Measurements from ENCODE around the gene OXSR1. TPM values are rescaled to one million over a fixed set of nuclear protein-coding genes. Genes with fewer than 3 reads are reported as not detected.
A peak's percentile ranks its signal among the peaks of the same experiment; 100 is the strongest.
"Not testable (repeated sequence)": the region's sequence is repeated elsewhere in the genome, so short reads cannot be mapped to it uniquely, and the experiment has no call there.

Gene OXSR1
- total and polyA plus RNA-seq, 10 donors = 9.3 to 45.0 (median 30.5) TPM

DNA sequence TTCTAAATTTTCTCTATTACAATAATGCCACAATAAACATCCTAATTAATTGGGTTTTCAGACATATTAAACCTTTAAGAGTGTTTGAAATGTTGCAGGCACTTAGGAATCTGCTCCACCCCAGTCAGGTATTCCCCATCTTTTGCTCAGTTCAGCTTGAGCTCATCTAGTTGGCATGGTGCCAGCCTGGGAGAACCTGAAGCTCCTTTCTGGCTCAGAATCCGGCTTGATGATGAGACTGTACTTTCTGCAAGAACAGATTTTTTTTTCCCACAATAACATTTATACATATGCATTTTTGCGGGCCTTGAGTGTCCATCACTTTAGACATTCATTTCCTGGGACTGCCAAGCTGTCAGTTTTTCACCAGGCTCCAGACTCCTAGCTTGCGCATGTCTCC is 7.7 kb upstream of the OXSR1 start:
- Histone ChIP-seq H3K36me3 (no peaks in the 10 kb centered on the region), H3K27ac (no peak overlapping the region), H3K4me1 (peaks cover 0 to 10% (median 0%) of the 10 kb centered on the region in 6 donors), H3K9me3 (no peaks in the 10 kb centered on the region), H3K4me3 (no peak overlapping the region), H3K27me3 (replicated peaks in 1 of 7) (no peaks in the 10 kb centered on the region)
- 88 to 97% (median 92%) methylated on average over 3 of the region's 3 CpGs for WGBS, 5 donors
- intact Hi-C loops (cut with DNase I; ENCODE audit: low total_unique reads) = no loop called here
- TF ChIP-seq POLR2AphosphoS5 (IDR thresholded peaks at IDR 0.05) (no peak), POLR2A (IDR thresholded peaks at IDR 0.05) (no peak)
- TF ChIP-seq, protein P1, sequence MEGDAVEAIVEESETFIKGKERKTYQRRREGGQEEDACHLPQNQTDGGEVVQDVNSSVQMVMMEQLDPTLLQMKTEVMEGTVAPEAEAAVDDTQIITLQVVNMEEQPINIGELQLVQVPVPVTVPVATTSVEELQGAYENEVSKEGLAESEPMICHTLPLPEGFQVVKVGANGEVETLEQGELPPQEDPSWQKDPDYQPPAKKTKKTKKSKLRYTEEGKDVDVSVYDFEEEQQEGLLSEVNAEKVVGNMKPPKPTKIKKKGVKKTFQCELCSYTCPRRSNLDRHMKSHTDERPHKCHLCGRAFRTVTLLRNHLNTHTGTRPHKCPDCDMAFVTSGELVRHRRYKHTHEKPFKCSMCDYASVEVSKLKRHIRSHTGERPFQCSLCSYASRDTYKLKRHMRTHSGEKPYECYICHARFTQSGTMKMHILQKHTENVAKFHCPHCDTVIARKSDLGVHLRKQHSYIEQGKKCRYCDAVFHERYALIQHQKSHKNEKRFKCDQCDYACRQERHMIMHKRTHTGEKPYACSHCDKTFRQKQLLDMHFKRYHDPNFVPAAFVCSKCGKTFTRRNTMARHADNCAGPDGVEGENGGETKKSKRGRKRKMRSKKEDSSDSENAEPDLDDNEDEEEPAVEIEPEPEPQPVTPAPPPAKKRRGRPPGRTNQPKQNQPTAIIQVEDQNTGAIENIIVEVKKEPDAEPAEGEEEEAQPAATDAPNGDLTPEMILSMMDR (IDR thresholded peaks at IDR 0.05 in 8 of 11, conservative IDR thresholded peaks at IDR 0.05 in 3 of 11) = no peak
- DNase-seq = no peak

DNA sequence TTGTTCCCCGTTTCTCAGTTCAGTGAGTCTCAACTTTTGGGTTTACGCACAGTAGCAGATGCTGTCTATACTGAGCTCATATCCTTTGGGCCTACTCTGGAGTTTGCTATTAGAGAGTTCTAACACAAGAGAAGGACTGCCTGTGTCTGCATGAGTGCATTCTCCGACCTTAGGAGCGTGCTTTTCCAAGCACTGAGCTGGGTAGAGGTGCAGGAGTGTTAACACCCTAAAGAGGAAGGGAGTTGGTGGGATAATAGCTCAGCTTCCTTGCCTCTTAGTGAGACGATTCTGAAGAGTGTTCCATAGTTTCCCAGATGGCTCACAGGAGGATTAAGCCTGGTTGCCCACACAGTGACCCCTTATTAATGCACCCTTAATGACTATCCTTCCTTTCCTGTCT is 6.9 kb upstream of the OXSR1 start:
- intact Hi-C loops (cut with DNase I; ENCODE audit: low total_unique reads) = no loop called here
- no peak for DNase-seq
- Histone ChIP-seq H3K27ac (peak overlapping the region in 2 of 8 donors; percentile 30 to 44), H3K36me3 (no peaks in the 10 kb centered on the region), H3K9me3 (no peaks in the 10 kb centered on the region), H3K27me3 (replicated peaks in 1 of 7) (no peaks in the 10 kb centered on the region), H3K4me1 (peaks cover 0 to 10% (median 0%) of the 10 kb centered on the region in 6 donors), H3K4me3 (no peak overlapping the region)
- no peak for TF ChIP-seq POLR2A (IDR thresholded peaks at IDR 0.05)
- TF ChIP-seq, protein P1 (IDR thresholded peaks at IDR 0.05 in 8 of 11, conservative IDR thresholded peaks at IDR 0.05 in 3 of 11) = no peak
- no peak for TF ChIP-seq POLR2AphosphoS5 (IDR thresholded peaks at IDR 0.05)
- WGBS, 5 donors = 64 to 75% (median 70%) methylated on average over 5 of the region's 5 CpGs

DNA sequence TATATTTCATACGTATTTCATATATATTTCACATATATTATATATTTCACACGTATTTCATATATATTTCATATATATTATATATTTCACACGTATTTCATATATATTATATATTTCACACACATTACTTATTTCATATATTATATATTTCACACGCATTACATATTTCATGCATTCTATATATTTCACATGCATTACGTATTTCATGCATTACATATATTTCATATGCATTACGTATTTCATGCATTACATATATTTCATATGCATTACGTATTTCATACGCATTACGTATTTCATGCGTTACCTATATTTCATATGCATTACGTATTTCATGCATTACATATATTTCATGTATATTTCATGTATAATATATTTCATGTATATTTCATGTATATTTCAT is 4.6 kb upstream of the OXSR1 start:
- H3K27ac ChIP-seq; H3K36me3 ChIP-seq; DNase-seq; H3K4me3 ChIP-seq; H3K27me3 ChIP-seq (replicated peaks in 1 of 7); H3K9me3 ChIP-seq; intact Hi-C loops (cut with DNase I; ENCODE audit: low total_unique reads): not testable (repeated sequence)
- peaks cover 0 to 11% (median 8%) of the 10 kb centered on the region in 6 donors for H3K4me1 ChIP-seq
- WGBS, 5 donors = 91 to 97% (median 96%) methylated on average over 11 of the region's 11 CpGs

DNA sequence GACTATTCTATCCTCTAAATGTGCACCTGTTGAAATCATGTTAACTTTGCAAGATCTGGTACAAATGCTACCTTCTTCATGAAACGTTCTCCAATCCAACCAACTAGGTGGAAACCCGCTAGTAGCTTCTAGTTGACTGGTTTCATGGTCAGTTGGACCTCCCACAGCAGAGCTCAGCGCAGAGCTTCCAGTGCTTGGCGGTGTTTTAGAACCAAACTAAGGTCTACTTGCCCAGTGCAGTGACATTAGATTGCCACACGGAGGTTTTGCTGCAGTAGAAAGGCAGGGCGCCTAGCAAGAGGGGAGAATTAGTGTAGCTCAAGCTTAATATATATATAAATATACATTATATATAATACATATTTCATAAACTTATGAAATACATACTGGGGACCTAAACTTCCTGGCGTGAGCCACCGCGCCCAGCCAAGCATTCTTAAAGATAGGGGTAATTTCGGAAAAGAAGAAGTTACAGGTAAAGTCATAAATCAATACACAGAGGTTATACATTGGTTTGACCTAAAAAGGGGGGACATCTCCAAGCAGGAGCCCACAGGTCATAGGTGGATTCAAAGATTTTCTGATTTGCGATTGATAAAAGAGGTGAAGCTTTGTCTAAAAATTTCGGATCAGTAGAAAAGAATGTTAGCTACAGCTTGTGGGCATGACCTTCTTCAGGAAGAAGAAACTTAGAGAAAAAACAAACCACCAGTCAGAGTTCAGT is 2.1 kb upstream of the OXSR1 start:
- Histone ChIP-seq H3K4me3 (no peak overlapping the region), H3K9me3 (no peaks in the 10 kb centered on the region), H3K36me3 (no peaks in the 10 kb centered on the region), H3K27me3 (replicated peaks in 1 of 7) (no peaks in the 10 kb centered on the region), H3K4me1 (peaks cover 12 to 35% (median 25%) of the 10 kb centered on the region in 6 donors), H3K27ac (peak overlapping the region in 6 of 8 donors; percentile 94 to 99 (median 96))
- intact Hi-C loops (cut with DNase I; ENCODE audit: low total_unique reads) = no loop called here
- 85 to 92% (median 89%) methylated on average over 12 of the region's 12 CpGs for WGBS, 5 donors
- DNase-seq = no peak
- TF ChIP-seq POLR2A (IDR thresholded peaks at IDR 0.05) (no peak), POLR2AphosphoS5 (IDR thresholded peaks at IDR 0.05) (no peak)

DNA sequence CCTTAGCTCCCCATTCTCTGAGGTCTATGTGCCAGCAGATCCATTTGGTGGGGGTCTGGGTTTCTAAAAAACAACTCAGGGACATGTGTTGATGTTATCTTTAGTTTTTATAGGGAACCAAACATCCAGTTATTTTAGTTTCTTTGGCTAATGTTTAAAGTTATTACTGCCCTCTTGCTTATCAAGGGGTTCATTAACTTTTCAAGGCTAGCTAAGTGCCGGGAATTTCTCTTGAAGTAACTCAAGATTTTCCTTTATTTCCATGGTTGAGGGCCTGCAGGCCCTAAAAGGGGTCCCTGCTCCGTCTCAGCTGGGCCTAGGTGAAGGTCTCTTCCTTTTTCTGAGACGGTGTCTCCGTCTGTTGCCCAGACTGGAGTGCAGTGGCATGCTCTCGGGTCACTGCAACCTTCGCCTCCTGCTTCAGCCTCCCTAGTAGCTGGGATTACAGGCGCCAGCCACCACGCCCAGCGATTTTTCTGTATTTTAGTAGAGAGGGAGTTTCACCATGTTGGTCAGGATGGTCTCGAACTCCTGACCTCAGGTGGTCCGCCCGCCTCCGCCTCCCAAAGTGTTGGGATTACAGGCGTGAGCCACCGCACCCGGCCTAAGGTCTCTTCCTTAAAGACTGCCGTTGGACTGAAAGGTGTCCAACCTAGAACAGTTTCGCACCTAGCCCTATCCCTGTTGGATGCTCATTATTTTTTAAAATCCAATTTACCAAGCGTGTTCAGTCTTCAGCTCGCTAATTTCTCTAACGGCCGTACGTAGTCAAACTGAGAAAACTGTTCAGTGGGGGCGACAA is 1.3 kb upstream of the OXSR1 start:
- DNase-seq = peak; percentile 88
- intact Hi-C loops (cut with DNase I; ENCODE audit: low total_unique reads) = no loop called here
- peaks cover 12 to 43% (median 32%) of the 10 kb centered on the region in 6 donors for H3K4me1 ChIP-seq

More for the DNA sequence above, 1.3 kb upstream of the OXSR1 start:
- H3K27me3 ChIP-seq (replicated peaks in 1 of 7) = no peaks in the 10 kb centered on the region
- peak overlapping the region; percentile 92 to 99 (median 96) for H3K27ac ChIP-seq
- no peaks in the 10 kb centered on the region for H3K9me3 ChIP-seq
- no peaks in the 10 kb centered on the region for H3K36me3 ChIP-seq
- H3K4me3 ChIP-seq = peak overlapping the region; percentile 35 to 89 (median 74)
- WGBS, 5 donors = 61 to 69% (median 66%) methylated on average over 24 of the region's 24 CpGs
- TF ChIP-seq POLR2A (IDR thresholded peaks at IDR 0.05) = no peak
- TF ChIP-seq, protein P1 (IDR thresholded peaks at IDR 0.05 in 8 of 11, conservative IDR thresholded peaks at IDR 0.05 in 3 of 11) = no peak
- TF ChIP-seq POLR2AphosphoS5 (IDR thresholded peaks at IDR 0.05) = no peak

Data from spleen (tissue), 11 donors.